Breast epithelium (tissue), 3 donors: ENCODE data around the gene MYOF.

Experiments
- POLR2A ChIP-seq: fragments of 450-650 bp; IDR thresholded peaks from one replicate; pipeline ENCODE4 v1.6.1; 2016; ENCODE audit warnings: antibody characterized with exemption, mild to moderate bottlenecking, moderate library complexity
- POLR2AphosphoS5 ChIP-seq, 3 donors: sonication (generic); formaldehyde crosslinking; IDR thresholded peaks; one replicate each; pipeline ENCODE4 v1.6.1; 2017; ENCODE audit warnings: antibody characterized with exemption in 3 of 3

GRCh38 chr10:93452143-93452542, 30.0 kb downstream of the MYOF start:
- TF ChIP-seq POLR2AphosphoS5 (IDR thresholded peaks at IDR 0.05) (no peak), POLR2A (no peak)
